Measurements from ENCODE around the gene DGCR2. TPM values are rescaled to one million over a fixed set of nuclear protein-coding genes. Genes with fewer than 3 reads are reported as not detected.
"Not testable (repeated sequence)": the region's sequence is repeated elsewhere in the genome, so short reads cannot be mapped to it uniquely, and the experiment has no call there.

The DGCR2 gene
- total RNA-seq, 1 donor from 2014 or later, result 36.4 TPM

GRCh38 chr22:19109198-19110063 lies 12.8 kb downstream of the DGCR2 start:
- DNase-seq (ENCODE audit: low read depth, low spot score), result no peak

GRCh38 chr22:19108807-19109197 lies 13.4 kb downstream of the DGCR2 start:
- no peak for DNase-seq (ENCODE audit: low read depth, low spot score)

GRCh38 chr22:19107730-19108074 lies 14.5 kb downstream of the DGCR2 start:
- DNase-seq (ENCODE audit: low read depth, low spot score), result no peak

- no peak for DNase-seq (ENCODE audit: low read depth, low spot score)
Observed at GRCh38 chr22:19106886-19107729, 15.1 kb downstream of the DGCR2 start.

- no peak for DNase-seq (ENCODE audit: low read depth, low spot score)
Observed at GRCh38 chr22:19105867-19106802, 16.1 kb downstream of the DGCR2 start.

GRCh38 chr22:19105456-19105855 lies 16.8 kb downstream of the DGCR2 start:
- no peak for DNase-seq (ENCODE audit: low read depth, low spot score)

- DNase-seq (ENCODE audit: low read depth, low spot score), result no peak
Observed at GRCh38 chr22:19103880-19104821, 18.1 kb downstream of the DGCR2 start.

- DNase-seq (ENCODE audit: low read depth, low spot score), result no peak
Observed at GRCh38 chr22:19098157-19098556, 24.1 kb downstream of the DGCR2 start.

- DNase-seq (ENCODE audit: low read depth, low spot score), result no peak
Observed at GRCh38 chr22:19097518-19097917, 24.7 kb downstream of the DGCR2 start.

GRCh38 chr22:19096555-19096954 lies 25.7 kb downstream of the DGCR2 start:
- no peak for DNase-seq (ENCODE audit: low read depth, low spot score)

GRCh38 chr22:19094393-19094997 lies 27.7 kb downstream of the DGCR2 start:
- DNase-seq (ENCODE audit: low read depth, low spot score), result no peak

- DNase-seq (ENCODE audit: low read depth, low spot score), result no peak
Observed at GRCh38 chr22:19092725-19093124, 29.5 kb downstream of the DGCR2 start.

- DNase-seq (ENCODE audit: low read depth, low spot score), result no peak
Observed at GRCh38 chr22:19090586-19091127, 31.6 kb downstream of the DGCR2 start.

- no peak for DNase-seq (ENCODE audit: low read depth, low spot score)
Observed at GRCh38 chr22:19090183-19090582, 32.0 kb downstream of the DGCR2 start.

GRCh38 chr22:19088866-19089595 lies 33.2 kb downstream of the DGCR2 start:
- no peak for DNase-seq (ENCODE audit: low read depth, low spot score)

GRCh38 chr22:19086896-19087295 lies 35.3 kb downstream of the DGCR2 start:
- DNase-seq (ENCODE audit: low read depth, low spot score), result no peak

GRCh38 chr22:19086417-19086816 lies 35.8 kb downstream of the DGCR2 start:
- no peak for DNase-seq (ENCODE audit: low read depth, low spot score)

- no peak for DNase-seq (ENCODE audit: low read depth, low spot score)
Observed at GRCh38 chr22:19085233-19085718, 36.9 kb downstream of the DGCR2 start.

GRCh38 chr22:19084586-19084985 lies 37.6 kb downstream of the DGCR2 start:
- DNase-seq (ENCODE audit: low read depth, low spot score), result not testable (repeated sequence)
